HepG2 (cell line): ENCODE measurements around the gene FAM229A. TPM values are rescaled to one million over a fixed set of nuclear protein-coding genes. Genes with fewer than 3 reads are reported as not detected.

Experiments
- ATM ChIP-seq: fragments of 450-650 bp; IDR thresholded peaks from 2 replicates; pipeline ENCODE4 v1.7.1; 2017; ENCODE audit warnings: mild to moderate bottlenecking, borderline replicate concordance
- CENPBD1 ChIP-seq: sonication (generic); formaldehyde crosslinking; IDR thresholded peaks from 2 replicates; pipeline ENCODE4 v1.8.0; 2022; ENCODE audit warnings: missing genetic modification reagents, low read depth, mild to moderate bottlenecking, borderline replicate concordance
- HMGXB3 ChIP-seq: sonication (generic); formaldehyde crosslinking; IDR thresholded peaks from 2 replicates; pipeline ENCODE4 v1.4.0; 2020; ENCODE audit warnings: missing genetic modification reagents, borderline replicate concordance
- HNF4A ChIP-seq: sonication (generic); formaldehyde crosslinking; IDR thresholded peaks from 2 replicates; pipeline ENCODE4 v1.4.0; 2020; ENCODE audit warnings: missing genetic modification reagents
- HOXA5 ChIP-seq: sonication (generic); formaldehyde crosslinking; IDR thresholded peaks from 2 replicates; pipeline ENCODE4 v1.4.0; 2020; ENCODE audit warnings: missing genetic modification reagents
- MAF1 ChIP-seq: sonication (generic); formaldehyde crosslinking; IDR thresholded peaks from 2 replicates; pipeline ENCODE4 v1.5.0; 2020; ENCODE audit warnings: missing genetic modification reagents, borderline replicate concordance
- SRF ChIP-seq: IDR thresholded peaks from 2 replicates; pipeline ENCODE4 v1.6.1; 2011; ENCODE audit warnings: mild to moderate bottlenecking, low read depth, low read length, moderate library complexity
- TFDP1 ChIP-seq: IDR thresholded peaks from 2 replicates; pipeline ENCODE4 v1.6.1; 2016; ENCODE audit warnings: missing compliant biosample characterization, missing genetic modification reagents, borderline replicate concordance
- ZNF251 ChIP-seq: sonication (generic); formaldehyde crosslinking; IDR thresholded peaks from 2 replicates; pipeline ENCODE4 v1.9.0; 2021; ENCODE audit warnings: mild to moderate bottlenecking, missing genetic modification reagents
- ZNF280D ChIP-seq: sonication (generic); formaldehyde crosslinking; IDR thresholded peaks from 2 replicates; pipeline ENCODE4 v1.5.1; 2020; ENCODE audit warnings: mild to moderate bottlenecking, missing genetic modification reagents
- ZNF337 ChIP-seq: sonication (generic); formaldehyde crosslinking; IDR thresholded peaks from 2 replicates; pipeline ENCODE4 v1.5.1; 2020; ENCODE audit warnings: missing genetic modification reagents, low read depth, mild to moderate bottlenecking, borderline replicate concordance
- ZNF383 ChIP-seq: sonication (generic); formaldehyde crosslinking; IDR thresholded peaks from 2 replicates; pipeline ENCODE4 v1.4.0; 2020; ENCODE audit warnings: missing genetic modification reagents, mild to moderate bottlenecking, borderline replicate concordance
- ZNF605 ChIP-seq: sonication (generic); formaldehyde crosslinking; IDR thresholded peaks from 2 replicates; pipeline ENCODE4 v1.8.0; 2022; ENCODE audit warnings: mild to moderate bottlenecking, missing genetic modification reagents
- ZNF687 ChIP-seq: sonication (generic); formaldehyde crosslinking; IDR thresholded peaks from 2 replicates; pipeline ENCODE4 v1.5.1; 2020; ENCODE audit warnings: mild to moderate bottlenecking, missing genetic modification reagents, moderate library complexity
- ZNF781 ChIP-seq: sonication (generic); formaldehyde crosslinking; IDR thresholded peaks from 2 replicates; pipeline ENCODE4 v1.5.1; 2020; ENCODE audit warnings: borderline replicate concordance, mild to moderate bottlenecking, missing genetic modification reagents; ENCODE audit errors: not compliant biosample characterization
- polyA plus RNA-seq, 8 experiments: library from polyadenylated mRNA; depleted of rRNA in 3 of 8; stranded (reverse) in 7 of 8; unstranded in 1 of 8; fragments of >200 nt; fragmentation: Illumina TruSeq in 4 of 8; extraction: Trizol in 4 of 8; gene quantifications; 2 replicates each; pipeline versions ENCODE4 v1.2.1 to v1.2.3, GENCODE V29; 2011 to 2016; ENCODE audit warnings: low read depth in 4 of 8, missing spikeins in 1 of 8, mixed read lengths in 1 of 8; ENCODE audit not compliant: insufficient read depth in 1 of 8
- total RNA-seq, 5 experiments: library from RNA; depleted of rRNA; stranded (reverse); fragments of >200 nt; fragmentation: Illumina TruSeq; extraction: Trizol; gene quantifications; 2 replicates each; pipeline ENCODE4 v1.2.3, GENCODE V29; 2016; ENCODE audit warnings: low read depth in 1 of 5

The FAM229A gene
- total and polyA plus RNA-seq, 2 of the 13 experiments (the other 11 are each of a cell fraction or from before 2014, with no cell fraction given): 3.2 to 17.6 TPM

- TF ChIP-seq ZNF781 (peak; percentile 59), HOXA5 (CRISPR knock-in tag) (peak; percentile 72; the same call in 1 of the 2 replicates), ZNF605 (peak; percentile 52; the same call in 1 of the 2 replicates), ATM (no peak), MAF1 (0 out of 2 replicates have a peak, but pooled peaks have one; percentile 26), ZNF687 (CRISPR knock-in tag) (peak; percentile 40; the same call in 1 of the 2 replicates), ZNF337 (CRISPR knock-in tag) (no peak), HMGXB3 (CRISPR knock-in tag) (peak; percentile 63; the same call in 1 of the 2 replicates), ZNF251 (CRISPR knock-in tag) (no peak), ZNF280D (CRISPR knock-in tag) (peak; percentile 77; the same call in 1 of the 2 replicates), HNF4A (CRISPR knock-in tag) (peak; percentile 96), SRF (no peak), ZNF383 (CRISPR knock-in tag) (no peak), CENPBD1 (no peak), TFDP1 (peak; percentile 38; the same call in 1 of the 2 replicates)
These were observed 40.5 kb downstream of the FAM229A start (continued) for GRCh38 chr1:32321712-32322291.
